Panc1 (cell line): ENCODE results near the gene MACO1. TPM values are rescaled to one million over a fixed set of nuclear protein-coding genes. Genes with fewer than 3 reads are reported as not detected.

Experiments used
- ATAC-seq: fragments of 200-7000 bp; cut with Tn5 transposase; 2 replicates; pipeline ENCODE4 v1.9.1; 2020; ENCODE audit warnings: mild to moderate bottlenecking, moderate library complexity
- BruUV-seq: library from RNA; stranded (reverse); fragments of 400-500 nt; replicated peaks from 2 replicates; lab custom pipeline; 2021; lab: Mats Ljungman, UMichigan
- CTCF ChIA-PET: fragments of 300-600 bp; sonication (Branson Sonifier 250); formaldehyde crosslinking; loops from one replicate; lab custom pipeline; 2022; ENCODE audit warnings: antibody characterized with exemption; lab: Charles Lee
- POLR2A ChIA-PET: fragments of 300-600 bp; sonication (Branson Sonifier 250); formaldehyde crosslinking; loops from one replicate; lab custom pipeline; 2022; ENCODE audit warnings: antibody characterized with exemption; lab: Charles Lee
- DNase-seq: peaks from one replicate; pipeline ENCODE4 v3.0.0-alpha.2; 2010; ENCODE audit warnings: low read depth, low spot score
- H3K27ac ChIP-seq: 2 replicates; pipeline ENCODE4 v1.5.1; 2011; ENCODE audit warnings: mild to moderate bottlenecking, low read length, inconsistent platforms
- H3K27me3 ChIP-seq: fragments of 200-500 bp; sonication (Bioruptor generic); 2 replicates; pipeline ENCODE4 v1.6.0; 2014; ENCODE audit warnings: low read length, inconsistent platforms; ENCODE audit not compliant: control insufficient read depth, insufficient read depth
- H3K36me3 ChIP-seq: fragments of 200-500 bp; sonication (Bioruptor generic); 2 replicates; pipeline ENCODE4 v1.5.1; 2014; ENCODE audit warnings: inconsistent platforms, mild to moderate bottlenecking, low read length, moderate library complexity; ENCODE audit not compliant: control insufficient read depth, insufficient read depth
- H3K4me1 ChIP-seq: 2 replicates; pipeline ENCODE4 v1.5.1; 2011; ENCODE audit warnings: inconsistent platforms, mild to moderate bottlenecking, low read length, moderate library complexity; ENCODE audit not compliant: control insufficient read depth, insufficient read depth
- H3K4me3 ChIP-seq, 2 experiments: 2 replicates each; pipeline ENCODE4 v1.5.1; 2011 to 2012; ENCODE audit warnings: low read depth in 2 of 2, low read length in 2 of 2, mild to moderate bottlenecking in 2 of 2, inconsistent platforms in 1 of 2, moderate library complexity in 1 of 2
- H3K9me3 ChIP-seq: fragments of 200-500 bp; sonication (Bioruptor generic); 2 replicates; pipeline ENCODE4 v1.5.1; 2014; ENCODE audit warnings: low read depth, mild to moderate bottlenecking, inconsistent platforms, low read length, moderate library complexity; ENCODE audit not compliant: control insufficient read depth, insufficient read depth
- CTCF ChIP-seq: fragments of 450-650 bp; IDR thresholded peaks from 2 replicates; pipeline ENCODE4 v1.5.1; 2017; ENCODE audit warnings: mild to moderate bottlenecking
- POLR2AphosphoS5 ChIP-seq: IDR thresholded peaks from 2 replicates; pipeline ENCODE4 v1.6.1; 2012; ENCODE audit warnings: mild to moderate bottlenecking, low read depth, low read length, moderate library complexity
- REST ChIP-seq, 2 experiments: IDR thresholded peaks; 2 replicates each; pipeline ENCODE4 v1.6.1; 2011 to 2012; ENCODE audit warnings: low read depth in 2 of 2, control low read depth in 1 of 2, low read length in 1 of 2, mild to moderate bottlenecking in 1 of 2, moderate library complexity in 1 of 2; ENCODE audit not compliant: insufficient read depth in 1 of 2
- SIN3A ChIP-seq: IDR thresholded peaks from 2 replicates; pipeline ENCODE4 v1.6.1; 2012; ENCODE audit warnings: low read depth, mild to moderate bottlenecking, low read length, moderate library complexity, borderline replicate concordance; ENCODE audit not compliant: insufficient read depth
- TCF7L2 ChIP-seq: IDR thresholded peaks from 2 replicates; pipeline ENCODE4 v1.6.1; 2011; ENCODE audit warnings: mild to moderate bottlenecking, low read depth, low read length, inconsistent platforms
- in situ Hi-C: cut with HindIII; loops from 2 replicates; pipeline ENCODE4 v1.10.0; 2016; ENCODE audit warnings: low sequenced_read_pairs, low pct_unique_long_range_greater_than_20kb
- intact Hi-C: fragments of 100-400 bp; cut with micrococcal nuclease; formaldehyde crosslinking; loops from one replicate; pipeline ENCODE4 v1.10.0; 2022; ENCODE audit not compliant: unreplicated experiment
- total RNA-seq: library from RNA; stranded (reverse); gene quantifications from one replicate; pipeline ENCODE4 v1.2.1, GENCODE V29; 2021; ENCODE audit not compliant: unreplicated experiment

The MACO1 gene
- total RNA-seq, 1 experiment from 2014 or later = 16.5 TPM

GRCh38 chr1:25545767-25546166, 115.1 kb downstream of the MACO1 start:
- CTCF ChIA-PET = no interaction called here
- DNase-seq (no peak), ATAC-seq (no peak)
- Histone ChIP-seq H3K9me3 (no peaks in the 10 kb centered on the region), H3K27ac (no peak overlapping the region), H3K4me1 (peaks cover 15% of the 10 kb centered on the region), H3K4me3 (no peak overlapping the region), H3K36me3 (no peaks in the 10 kb centered on the region; the same call in 1 of the 2 replicates), H3K27me3 (no peaks in the 10 kb centered on the region)
- POLR2A ChIA-PET = no interaction called here
- intact Hi-C loops (no loop called here), in situ Hi-C loops (no loop called here)
- TF ChIP-seq TCF7L2 (no peak), SIN3A (no peak), CTCF (no peak), REST (IDR thresholded peaks at IDR 0.05; ENCODE audit: insufficient read depth in 1 of 2, low read depth in 2 of 2, low read length in 1 of 2) (no peak), POLR2AphosphoS5 (no peak)
- no TSS peak for BruUV-seq

- no peak for TF ChIP-seq CTCF
- no peak for TF ChIP-seq SIN3A
- TF ChIP-seq REST (IDR thresholded peaks at IDR 0.05; ENCODE audit: insufficient read depth in 1 of 2, low read depth in 2 of 2, low read length in 1 of 2) = no peak
- TF ChIP-seq POLR2AphosphoS5 = no peak
- no peak for TF ChIP-seq TCF7L2
- Histone ChIP-seq H3K9me3 (no peaks in the 10 kb centered on the region), H3K4me1 (peaks cover 15% of the 10 kb centered on the region), H3K4me3 (no peak overlapping the region), H3K27ac (no peak overlapping the region), H3K27me3 (no peaks in the 10 kb centered on the region), H3K36me3 (no peaks in the 10 kb centered on the region; the same call in 1 of the 2 replicates)
- DNase-seq = no peak
- intact Hi-C loops (no loop called here), in situ Hi-C loops (no loop called here)
- ChIA-PET CTCF (no interaction called here), POLR2A (no interaction called here)
- BruUV-seq = no TSS peak
- no peak for ATAC-seq
These were observed 115.5 kb downstream of the MACO1 start for GRCh38 chr1:25546193-25546592.
